Liver (tissue), 9 donors: Measurements from ENCODE around the gene ZNF513. TPM values are rescaled to one million over a fixed set of nuclear protein-coding genes. Genes with fewer than 3 reads are reported as not detected.
A peak's percentile ranks its signal among the peaks of the same experiment; 100 is the strongest.

Experiments used
- DNase-seq: peaks from one replicate; pipeline ENCODE4 v3.0.0-alpha.2; 2017; ENCODE audit warnings: low spot score
- H3K27ac ChIP-seq, 2 donors: one replicate each; pipeline ENCODE4 v1.7.0; 2013; ENCODE audit warnings: inconsistent platforms in 2 of 2, low read length in 2 of 2, control low read depth in 1 of 2, low read depth in 1 of 2, mild to moderate bottlenecking in 1 of 2
- H3K27me3 ChIP-seq, 4 donors: one replicate each; pipeline versions ENCODE4 v1.6.1 to v1.7.0; 2013; ENCODE audit warnings: low read length in 3 of 4, inconsistent platforms in 1 of 4, mild to moderate bottlenecking in 1 of 4, moderate library complexity in 1 of 4; ENCODE audit not compliant: control insufficient read depth in 4 of 4, insufficient read depth in 4 of 4
- H3K36me3 ChIP-seq, 4 donors: one replicate each; pipeline versions ENCODE4 v1.6.1 to v1.7.0; 2013; ENCODE audit warnings: low read length in 3 of 4, mild to moderate bottlenecking in 3 of 4, low read depth in 1 of 4, moderate library complexity in 1 of 4; ENCODE audit not compliant: control insufficient read depth in 4 of 4, insufficient read depth in 3 of 4
- H3K4me1 ChIP-seq, 4 donors: one replicate each; pipeline versions ENCODE4 v1.6.1 to v1.7.0; 2013; ENCODE audit warnings: low read length in 3 of 4, mild to moderate bottlenecking in 3 of 4, moderate library complexity in 1 of 4; ENCODE audit not compliant: control insufficient read depth in 4 of 4, insufficient read depth in 4 of 4
- H3K4me3 ChIP-seq, 3 donors: one replicate each; pipeline versions ENCODE4 v1.6.1 to v1.7.0; 2013; ENCODE audit warnings: low read length in 3 of 3, control low read depth in 1 of 3, low read depth in 1 of 3, mild to moderate bottlenecking in 1 of 3
- H3K9ac ChIP-seq, 2 donors: one replicate each; pipeline ENCODE4 v1.7.0; 2013; ENCODE audit warnings: low read length in 2 of 2, mild to moderate bottlenecking in 2 of 2, moderate library complexity in 2 of 2, control low read depth in 1 of 2, low read depth in 1 of 2
- H3K9me3 ChIP-seq, 4 donors: one replicate each; pipeline versions ENCODE4 v1.6.1 to v1.7.0; 2013; ENCODE audit warnings: low read length in 3 of 4; ENCODE audit not compliant: control insufficient read depth in 4 of 4
- EGR1 ChIP-seq, 2 donors: IDR thresholded peaks; 2 replicates each; pipeline ENCODE4 v1.6.1; 2016 to 2018; ENCODE audit warnings: antibody characterized with exemption in 2 of 2, low read depth in 2 of 2
- FOXA1 ChIP-seq: IDR thresholded peaks from 2 replicates; pipeline ENCODE4 v1.6.1; 2016; ENCODE audit warnings: antibody characterized with exemption
- FOXA2 ChIP-seq: IDR thresholded peaks from 2 replicates; pipeline ENCODE4 v1.6.1; 2016; ENCODE audit warnings: antibody characterized with exemption
- GABPA ChIP-seq, 2 donors: IDR thresholded peaks in 1 of 2; conservative IDR thresholded peaks in 1 of 2; 2 replicates each; pipeline ENCODE4 v1.6.1; 2016; ENCODE audit warnings: antibody characterized with exemption in 2 of 2, mild to moderate bottlenecking in 1 of 2, moderate library complexity in 1 of 2
- HNF4A ChIP-seq, 2 donors: conservative IDR thresholded peaks; 2 replicates each; pipeline ENCODE4 v1.6.1; 2016; ENCODE audit warnings: antibody characterized with exemption in 2 of 2, mild to moderate bottlenecking in 2 of 2
- HNF4G ChIP-seq: IDR thresholded peaks from 2 replicates; pipeline ENCODE4 v1.6.1; 2016; ENCODE audit warnings: antibody characterized with exemption
- JUND ChIP-seq, 2 donors: IDR thresholded peaks; 2 replicates each; pipeline ENCODE4 v1.6.1; 2016; ENCODE audit warnings: antibody characterized with exemption in 2 of 2
- NR2F2 ChIP-seq: IDR thresholded peaks from 2 replicates; pipeline ENCODE4 v1.6.1; 2016; ENCODE audit warnings: antibody characterized with exemption
- RAD21 ChIP-seq, 2 donors: IDR thresholded peaks; 2 replicates each; pipeline ENCODE4 v1.6.1; 2016; ENCODE audit warnings: antibody characterized with exemption in 2 of 2, mild to moderate bottlenecking in 2 of 2
- RXRA ChIP-seq, 2 donors: IDR thresholded peaks; 2 replicates each; pipeline ENCODE4 v1.6.1; 2017 to 2018; ENCODE audit warnings: antibody characterized with exemption in 2 of 2, mild to moderate bottlenecking in 1 of 2
- SP1 ChIP-seq: IDR thresholded peaks from 2 replicates; pipeline ENCODE4 v1.6.1; 2018; ENCODE audit warnings: antibody characterized with exemption, mild to moderate bottlenecking
- TAF1 ChIP-seq: conservative IDR thresholded peaks from 2 replicates; pipeline ENCODE4 v1.6.1; 2016; ENCODE audit warnings: antibody characterized with exemption, mild to moderate bottlenecking
- YY1 ChIP-seq: IDR thresholded peaks from 2 replicates; pipeline ENCODE4 v1.6.1; 2016; ENCODE audit warnings: antibody characterized with exemption, mild to moderate bottlenecking
- WGBS: extraction: QIAGEN DNeasy Blood & Tissue Kit; methylation state at CpG from one replicate; pipeline ENCODE4 v1.1.7; 2013; 5-methylcytosine and 5-hydroxymethylcytosine counted together
- polyA plus RNA-seq, 2 donors: library from polyadenylated mRNA; stranded (reverse) in 1 of 2; unstranded in 1 of 2; fragments of 200-250 nt in 1 of 2; fragments of >200 nt in 1 of 2; fragmentation: Nextera tagmentation in 1 of 2; extraction: Ambion mirVana in 1 of 2; gene quantifications; one replicate each; pipeline versions ENCODE4 v1.2.1 to v1.2.3, GENCODE V29; 2013 to 2015
- total RNA-seq, 2 donors: library from RNA; depleted of rRNA; stranded (reverse); fragments of >200 nt; gene quantifications; one replicate each; pipeline ENCODE4 v1.2.3, GENCODE V29; 2014
- TF ChIP-seq, protein P1 (sequence below): fragments of 150-350 bp; IDR thresholded peaks from 2 replicates; pipeline ENCODE4 v1.5.1; 2017; ENCODE audit warnings: improper control_type of control experiment, low read depth, low read length; ENCODE audit not compliant: missing input control
- TF ChIP-seq, protein P2 (sequence below): IDR thresholded peaks from 2 replicates; pipeline ENCODE4 v1.6.1; 2016; ENCODE audit warnings: antibody characterized with exemption
- TF ChIP-seq, protein P3 (sequence below): IDR thresholded peaks from 2 replicates; pipeline ENCODE4 v1.6.1; 2016; ENCODE audit warnings: antibody characterized with exemption, mild to moderate bottlenecking
- TF ChIP-seq, protein P4 (sequence below): IDR thresholded peaks from 2 replicates; pipeline ENCODE4 v1.6.1; 2016; ENCODE audit warnings: antibody characterized with exemption
- donor health status: healthy.
- donor health status: healthy.
- donor health status: healthy.
- donor health status: healthy.
- donor health status: healthy.

ZNF513 gene
- total and polyA plus RNA-seq, 4 donors, result 2.9 to 11.2 (median 8.6) TPM

DNA sequence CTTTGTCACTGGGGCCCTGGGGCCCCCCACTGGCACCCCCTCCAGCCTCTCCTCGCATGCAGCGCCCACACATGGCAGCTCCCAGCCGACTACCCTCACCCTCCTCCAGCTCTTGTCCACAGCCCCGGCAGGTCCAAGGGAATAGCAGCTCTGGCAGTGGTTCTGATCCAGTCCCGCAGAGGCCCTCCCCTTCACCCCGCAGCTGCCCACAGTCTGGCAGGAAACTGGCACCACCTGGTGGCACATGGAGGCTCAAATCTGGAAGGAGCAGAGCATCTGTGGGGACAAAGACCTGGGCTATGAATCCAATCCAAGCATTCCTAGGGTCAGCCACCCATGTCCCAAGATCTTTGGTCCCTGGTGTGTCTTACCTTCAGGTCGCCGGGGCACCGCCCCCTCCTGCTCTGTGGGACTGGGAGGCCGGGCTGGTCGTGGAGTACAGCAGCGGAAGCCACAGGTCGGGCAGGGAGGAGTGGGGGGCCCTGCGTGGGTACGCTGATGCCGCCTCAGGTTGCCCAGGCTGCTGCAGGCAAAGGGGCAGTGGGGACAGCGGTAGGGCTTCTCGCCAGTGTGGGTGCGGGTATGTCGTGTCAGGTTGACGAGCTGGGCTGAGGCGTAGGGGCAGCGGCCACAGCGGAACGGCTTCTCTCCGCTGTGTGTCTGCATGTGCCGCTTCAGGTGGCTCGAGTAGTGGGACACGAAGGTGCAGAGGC is 2.3 kb downstream of the ZNF513 start:
- no peak overlapping the region for H3K9ac ChIP-seq
- no peaks in the 10 kb centered on the region for H3K9me3 ChIP-seq
- no peak for DNase-seq
- WGBS, result 75% methylated on average over 29 of the region's 29 CpGs
- H3K27me3 ChIP-seq, result no peaks in the 10 kb centered on the region
- TF ChIP-seq, protein P1, sequence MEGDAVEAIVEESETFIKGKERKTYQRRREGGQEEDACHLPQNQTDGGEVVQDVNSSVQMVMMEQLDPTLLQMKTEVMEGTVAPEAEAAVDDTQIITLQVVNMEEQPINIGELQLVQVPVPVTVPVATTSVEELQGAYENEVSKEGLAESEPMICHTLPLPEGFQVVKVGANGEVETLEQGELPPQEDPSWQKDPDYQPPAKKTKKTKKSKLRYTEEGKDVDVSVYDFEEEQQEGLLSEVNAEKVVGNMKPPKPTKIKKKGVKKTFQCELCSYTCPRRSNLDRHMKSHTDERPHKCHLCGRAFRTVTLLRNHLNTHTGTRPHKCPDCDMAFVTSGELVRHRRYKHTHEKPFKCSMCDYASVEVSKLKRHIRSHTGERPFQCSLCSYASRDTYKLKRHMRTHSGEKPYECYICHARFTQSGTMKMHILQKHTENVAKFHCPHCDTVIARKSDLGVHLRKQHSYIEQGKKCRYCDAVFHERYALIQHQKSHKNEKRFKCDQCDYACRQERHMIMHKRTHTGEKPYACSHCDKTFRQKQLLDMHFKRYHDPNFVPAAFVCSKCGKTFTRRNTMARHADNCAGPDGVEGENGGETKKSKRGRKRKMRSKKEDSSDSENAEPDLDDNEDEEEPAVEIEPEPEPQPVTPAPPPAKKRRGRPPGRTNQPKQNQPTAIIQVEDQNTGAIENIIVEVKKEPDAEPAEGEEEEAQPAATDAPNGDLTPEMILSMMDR, result peak; percentile 13
- TF ChIP-seq RXRA (IDR thresholded peaks at IDR 0.05) (peak in 1 of 2 donors; percentile 23), NR2F2 (no peak), RAD21 (IDR thresholded peaks at IDR 0.05) (peak; percentile 37 to 60), FOXA2 (no peak)
- H3K4me3 ChIP-seq, result no peak overlapping the region
- H3K4me1 ChIP-seq, result peaks cover 7 to 53% (median 45%) of the 10 kb centered on the region in 4 donors
- peaks cover 18 to 48% (median 25%) of the 10 kb centered on the region in 4 donors for H3K36me3 ChIP-seq
- peak overlapping the region in 1 of 2 donors; percentile 94 for H3K27ac ChIP-seq

DNA sequence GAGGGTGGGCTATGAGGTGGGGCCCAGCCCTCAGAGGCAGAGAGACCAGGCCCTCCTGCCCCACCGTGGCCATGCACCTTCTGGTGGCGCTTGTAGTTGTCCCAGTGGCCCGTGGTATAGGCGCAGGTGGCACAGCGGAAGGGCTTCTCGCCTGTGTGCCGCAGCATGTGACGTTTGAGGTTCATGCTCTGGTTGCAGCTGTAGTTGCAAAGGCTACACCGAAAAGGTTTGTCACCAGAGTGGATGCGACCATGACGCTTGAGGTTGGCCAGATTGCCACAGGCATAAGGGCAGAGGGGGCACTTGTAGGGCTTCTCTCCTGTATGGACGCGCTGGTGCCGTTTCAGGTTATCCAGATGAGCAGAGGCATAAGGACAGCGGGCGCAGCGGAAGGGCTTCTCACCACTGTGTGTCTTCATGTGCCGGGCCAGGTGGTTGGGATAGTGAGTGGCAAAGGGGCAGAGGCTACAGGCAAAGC is 2.9 kb downstream of the ZNF513 start:
- TF ChIP-seq FOXA1, result no peak
- TF ChIP-seq RAD21 (IDR thresholded peaks at IDR 0.05), result no peak
- TF ChIP-seq, protein P2, sequence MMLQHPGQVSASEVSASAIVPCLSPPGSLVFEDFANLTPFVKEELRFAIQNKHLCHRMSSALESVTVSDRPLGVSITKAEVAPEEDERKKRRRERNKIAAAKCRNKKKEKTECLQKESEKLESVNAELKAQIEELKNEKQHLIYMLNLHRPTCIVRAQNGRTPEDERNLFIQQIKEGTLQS, result no peak
- TF ChIP-seq GABPA (IDR thresholded peaks at IDR 0.05 in 1 of 2, conservative IDR thresholded peaks at IDR 0.05 in 1 of 2), result no peak
- no peak for TF ChIP-seq SP1
- no peak for TF ChIP-seq YY1
- H3K9ac ChIP-seq, result no peak overlapping the region
- no peak for DNase-seq
- H3K4me1 ChIP-seq, result peaks cover 7 to 54% (median 47%) of the 10 kb centered on the region in 4 donors
- 92% methylated on average over 18 of the region's 18 CpGs for WGBS
- H3K36me3 ChIP-seq, result peaks cover 18 to 50% (median 25%) of the 10 kb centered on the region in 4 donors
- no peak overlapping the region for H3K27ac ChIP-seq
- H3K4me3 ChIP-seq, result no peak overlapping the region
- no peaks in the 10 kb centered on the region for H3K27me3 ChIP-seq
- no peaks in the 10 kb centered on the region for H3K9me3 ChIP-seq

DNA sequence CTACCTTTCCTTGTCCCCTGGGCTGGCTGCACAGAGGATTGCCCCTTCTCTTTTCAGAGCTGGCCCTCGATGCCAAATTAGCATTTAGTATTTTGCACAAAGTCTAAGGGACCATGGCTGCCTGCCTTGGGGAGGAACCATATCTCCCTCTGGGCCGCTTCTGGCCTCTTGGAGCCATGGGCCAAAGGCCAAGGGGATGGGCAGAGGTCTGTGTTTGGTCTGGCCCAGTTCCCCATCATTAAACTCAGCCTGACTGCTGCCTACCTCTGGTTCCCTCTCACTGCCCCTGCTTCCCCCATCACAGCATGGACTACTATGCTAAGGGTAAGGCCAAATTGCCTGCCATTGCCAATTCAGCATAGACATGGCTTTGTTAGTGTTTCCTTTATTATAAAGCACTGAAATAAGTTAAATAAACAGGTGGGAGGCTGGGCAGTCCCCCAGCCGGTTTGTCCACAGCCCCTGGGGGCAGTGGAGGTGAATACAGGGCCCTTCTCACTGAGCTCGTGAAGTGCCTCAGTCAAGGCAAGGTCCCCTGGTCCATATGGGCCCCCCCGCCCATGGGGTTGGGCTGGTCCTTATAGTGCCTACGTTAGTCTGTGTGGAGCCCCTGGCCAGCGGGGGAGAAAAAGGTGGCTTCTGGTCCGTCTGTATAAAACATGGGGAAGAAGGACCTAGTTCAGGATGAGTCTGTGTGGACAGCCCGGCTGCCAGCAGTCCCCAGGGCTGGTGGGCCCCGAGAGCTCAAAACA is 3.5 kb downstream of the ZNF513 start:
- Histone ChIP-seq H3K4me3 (no peak overlapping the region), H3K27ac (no peak overlapping the region), H3K9me3 (no peaks in the 10 kb centered on the region), H3K36me3 (peaks cover 18 to 47% (median 27%) of the 10 kb centered on the region in 4 donors), H3K4me1 (peaks cover 7 to 60% (median 53%) of the 10 kb centered on the region in 4 donors), H3K9ac (peak overlapping the region in 1 of 2 donors; percentile 29), H3K27me3 (no peaks in the 10 kb centered on the region)
- WGBS, result 67% methylated on average over 10 of the region's 10 CpGs
- DNase-seq, result peak; percentile 48
- TF ChIP-seq, protein P3, sequence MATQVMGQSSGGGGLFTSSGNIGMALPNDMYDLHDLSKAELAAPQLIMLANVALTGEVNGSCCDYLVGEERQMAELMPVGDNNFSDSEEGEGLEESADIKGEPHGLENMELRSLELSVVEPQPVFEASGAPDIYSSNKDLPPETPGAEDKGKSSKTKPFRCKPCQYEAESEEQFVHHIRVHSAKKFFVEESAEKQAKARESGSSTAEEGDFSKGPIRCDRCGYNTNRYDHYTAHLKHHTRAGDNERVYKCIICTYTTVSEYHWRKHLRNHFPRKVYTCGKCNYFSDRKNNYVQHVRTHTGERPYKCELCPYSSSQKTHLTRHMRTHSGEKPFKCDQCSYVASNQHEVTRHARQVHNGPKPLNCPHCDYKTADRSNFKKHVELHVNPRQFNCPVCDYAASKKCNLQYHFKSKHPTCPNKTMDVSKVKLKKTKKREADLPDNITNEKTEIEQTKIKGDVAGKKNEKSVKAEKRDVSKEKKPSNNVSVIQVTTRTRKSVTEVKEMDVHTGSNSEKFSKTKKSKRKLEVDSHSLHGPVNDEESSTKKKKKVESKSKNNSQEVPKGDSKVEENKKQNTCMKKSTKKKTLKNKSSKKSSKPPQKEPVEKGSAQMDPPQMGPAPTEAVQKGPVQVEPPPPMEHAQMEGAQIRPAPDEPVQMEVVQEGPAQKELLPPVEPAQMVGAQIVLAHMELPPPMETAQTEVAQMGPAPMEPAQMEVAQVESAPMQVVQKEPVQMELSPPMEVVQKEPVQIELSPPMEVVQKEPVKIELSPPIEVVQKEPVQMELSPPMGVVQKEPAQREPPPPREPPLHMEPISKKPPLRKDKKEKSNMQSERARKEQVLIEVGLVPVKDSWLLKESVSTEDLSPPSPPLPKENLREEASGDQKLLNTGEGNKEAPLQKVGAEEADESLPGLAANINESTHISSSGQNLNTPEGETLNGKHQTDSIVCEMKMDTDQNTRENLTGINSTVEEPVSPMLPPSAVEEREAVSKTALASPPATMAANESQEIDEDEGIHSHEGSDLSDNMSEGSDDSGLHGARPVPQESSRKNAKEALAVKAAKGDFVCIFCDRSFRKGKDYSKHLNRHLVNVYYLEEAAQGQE, result no peak
- peak; percentile 30 for TF ChIP-seq SP1
- TF ChIP-seq FOXA2, result no peak
- TF ChIP-seq EGR1 (IDR thresholded peaks at IDR 0.05; ENCODE audit: low read depth in 2 of 2), result no peak
- no peak for TF ChIP-seq JUND (IDR thresholded peaks at IDR 0.05)
- TF ChIP-seq GABPA (IDR thresholded peaks at IDR 0.05 in 1 of 2, conservative IDR thresholded peaks at IDR 0.05 in 1 of 2), result no peak
- peak; percentile 87 to 88 for TF ChIP-seq HNF4A (conservative IDR thresholded peaks at IDR 0.05)
- TF ChIP-seq HNF4G, result no peak
- TF ChIP-seq, protein P2, result no peak
- no peak for TF ChIP-seq TAF1
- no peak for TF ChIP-seq RAD21 (IDR thresholded peaks at IDR 0.05)
- TF ChIP-seq, protein P4, sequence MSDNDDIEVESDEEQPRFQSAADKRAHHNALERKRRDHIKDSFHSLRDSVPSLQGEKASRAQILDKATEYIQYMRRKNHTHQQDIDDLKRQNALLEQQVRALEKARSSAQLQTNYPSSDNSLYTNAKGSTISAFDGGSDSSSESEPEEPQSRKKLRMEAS, result no peak
- TF ChIP-seq NR2F2, result peak; percentile 22
- TF ChIP-seq RXRA (IDR thresholded peaks at IDR 0.05), result peak; percentile 34 to 57
